HepG2 (cell line): ENCODE results near the gene XCL2.

Experiments
- ESRRA ChIP-seq: sonication (generic); formaldehyde crosslinking; IDR thresholded peaks from 2 replicates; pipeline ENCODE4 v1.5.1; 2020; ENCODE audit warnings: mild to moderate bottlenecking, low read depth, missing genetic modification reagents
- MIER3 ChIP-seq: IDR thresholded peaks from 2 replicates; pipeline ENCODE4 v1.6.1; 2016; ENCODE audit warnings: missing compliant biosample characterization, borderline replicate concordance
- MTA3 ChIP-seq: sonication (generic); formaldehyde crosslinking; IDR thresholded peaks from 2 replicates; pipeline ENCODE4 v1.4.0; 2020; ENCODE audit warnings: missing genetic modification reagents
- MTF1 ChIP-seq: sonication (generic); formaldehyde crosslinking; IDR thresholded peaks from 2 replicates; pipeline ENCODE4 v1.5.0; 2020; ENCODE audit warnings: missing genetic modification reagents
- NONO ChIP-seq, 2 experiments: fragments of 450-650 bp in 1 of 2; sonication (generic) in 1 of 2; formaldehyde crosslinking in 1 of 2; IDR thresholded peaks in 1 of 2; conservative IDR thresholded peaks in 1 of 2; 2 replicates each; pipeline versions ENCODE4 v1.6.1 to v1.8.0; 2017 to 2022; ENCODE audit warnings: mild to moderate bottlenecking in 1 of 2, missing genetic modification reagents in 1 of 2, moderate library complexity in 1 of 2
- NR2F1 ChIP-seq, 2 experiments: fragments of 450-650 bp in 1 of 2; formaldehyde crosslinking in 1 of 2; IDR thresholded peaks; 2 replicates each; pipeline versions ENCODE4 v1.5.0 to v1.6.1; 2016 to 2020; ENCODE audit warnings: mild to moderate bottlenecking in 1 of 2, missing compliant biosample characterization in 1 of 2, missing genetic modification reagents in 1 of 2, moderate library complexity in 1 of 2
- RBFOX2 ChIP-seq: fragments of 200-400 bp; formaldehyde crosslinking; IDR thresholded peaks from 2 replicates; pipeline ENCODE4 v1.6.1; 2017; ENCODE audit warnings: low read depth, mild to moderate bottlenecking, low read length
- SALL2 ChIP-seq: sonication (generic); formaldehyde crosslinking; IDR thresholded peaks from 2 replicates; pipeline ENCODE4 v1.8.1; 2023; ENCODE audit warnings: mild to moderate bottlenecking, missing genetic modification reagents, inconsistent platforms
- SIN3B ChIP-seq: fragments of 150-350 bp; IDR thresholded peaks from 2 replicates; pipeline ENCODE4 v1.6.1; 2014; ENCODE audit warnings: low read length
- ZFP90 ChIP-seq: sonication (generic); formaldehyde crosslinking; IDR thresholded peaks from 2 replicates; pipeline ENCODE4 v1.8.0; 2022; ENCODE audit warnings: missing genetic modification reagents, mild to moderate bottlenecking, inconsistent platforms, borderline replicate concordance
- ZNF558 ChIP-seq: sonication (generic); formaldehyde crosslinking; IDR thresholded peaks from 2 replicates; pipeline ENCODE4 v1.9.0; 2022; ENCODE audit warnings: mild to moderate bottlenecking, missing genetic modification reagents, borderline replicate concordance
- TF ChIP-seq, protein P1 (sequence below): sonication (generic); formaldehyde crosslinking; IDR thresholded peaks from 2 replicates; pipeline ENCODE4 v1.5.0; 2020; ENCODE audit warnings: mild to moderate bottlenecking, missing genetic modification reagents, moderate library complexity
- TF ChIP-seq, protein P2 (sequence below): sonication (generic); formaldehyde crosslinking; conservative IDR thresholded peaks from 2 replicates; pipeline ENCODE4 v1.4.0; 2020; ENCODE audit warnings: missing genetic modification reagents
- TF ChIP-seq, protein P3 (sequence below): sonication (generic); formaldehyde crosslinking; IDR thresholded peaks from 2 replicates; pipeline ENCODE4 v1.4.0; 2020; ENCODE audit warnings: mild to moderate bottlenecking, missing genetic modification reagents

DNA sequence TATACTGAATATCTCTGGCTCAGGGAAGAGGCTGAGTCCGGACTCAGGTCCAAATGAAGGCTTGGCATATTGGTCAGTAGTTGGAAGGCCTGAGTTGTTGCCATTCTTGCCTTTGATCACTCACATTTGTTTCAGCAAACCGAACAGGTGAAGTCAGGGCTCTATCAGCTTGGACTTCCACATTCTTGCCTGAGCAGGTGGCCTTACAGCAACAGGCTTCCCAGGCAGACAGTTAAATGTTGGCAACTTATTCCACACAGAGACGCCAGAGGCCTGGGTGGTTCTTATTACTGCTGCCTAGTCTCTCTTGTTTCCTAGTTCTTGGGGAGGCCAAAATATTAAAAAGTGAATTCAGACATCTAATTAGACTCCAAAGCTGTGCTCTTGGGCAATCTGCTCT, 36.6 kb downstream of the XCL2 start:
- TF ChIP-seq, protein P1, sequence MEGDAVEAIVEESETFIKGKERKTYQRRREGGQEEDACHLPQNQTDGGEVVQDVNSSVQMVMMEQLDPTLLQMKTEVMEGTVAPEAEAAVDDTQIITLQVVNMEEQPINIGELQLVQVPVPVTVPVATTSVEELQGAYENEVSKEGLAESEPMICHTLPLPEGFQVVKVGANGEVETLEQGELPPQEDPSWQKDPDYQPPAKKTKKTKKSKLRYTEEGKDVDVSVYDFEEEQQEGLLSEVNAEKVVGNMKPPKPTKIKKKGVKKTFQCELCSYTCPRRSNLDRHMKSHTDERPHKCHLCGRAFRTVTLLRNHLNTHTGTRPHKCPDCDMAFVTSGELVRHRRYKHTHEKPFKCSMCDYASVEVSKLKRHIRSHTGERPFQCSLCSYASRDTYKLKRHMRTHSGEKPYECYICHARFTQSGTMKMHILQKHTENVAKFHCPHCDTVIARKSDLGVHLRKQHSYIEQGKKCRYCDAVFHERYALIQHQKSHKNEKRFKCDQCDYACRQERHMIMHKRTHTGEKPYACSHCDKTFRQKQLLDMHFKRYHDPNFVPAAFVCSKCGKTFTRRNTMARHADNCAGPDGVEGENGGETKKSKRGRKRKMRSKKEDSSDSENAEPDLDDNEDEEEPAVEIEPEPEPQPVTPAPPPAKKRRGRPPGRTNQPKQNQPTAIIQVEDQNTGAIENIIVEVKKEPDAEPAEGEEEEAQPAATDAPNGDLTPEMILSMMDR (CRISPR knock-in tag): no peak
- TF ChIP-seq ZFP90: no peak
- TF ChIP-seq, protein P2, sequence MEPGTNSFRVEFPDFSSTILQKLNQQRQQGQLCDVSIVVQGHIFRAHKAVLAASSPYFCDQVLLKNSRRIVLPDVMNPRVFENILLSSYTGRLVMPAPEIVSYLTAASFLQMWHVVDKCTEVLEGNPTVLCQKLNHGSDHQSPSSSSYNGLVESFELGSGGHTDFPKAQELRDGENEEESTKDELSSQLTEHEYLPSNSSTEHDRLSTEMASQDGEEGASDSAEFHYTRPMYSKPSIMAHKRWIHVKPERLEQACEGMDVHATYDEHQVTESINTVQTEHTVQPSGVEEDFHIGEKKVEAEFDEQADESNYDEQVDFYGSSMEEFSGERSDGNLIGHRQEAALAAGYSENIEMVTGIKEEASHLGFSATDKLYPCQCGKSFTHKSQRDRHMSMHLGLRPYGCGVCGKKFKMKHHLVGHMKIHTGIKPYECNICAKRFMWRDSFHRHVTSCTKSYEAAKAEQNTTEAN (CRISPR knock-in tag): no peak
- no peak for TF ChIP-seq ZNF558 (CRISPR knock-in tag)
- no peak for TF ChIP-seq SIN3B
- no peak for TF ChIP-seq NONO (IDR thresholded peaks at IDR 0.05)
- no peak for TF ChIP-seq NONO (CRISPR knock-in tag; conservative IDR thresholded peaks at IDR 0.05)
- TF ChIP-seq SALL2 (CRISPR knock-in tag): no peak
- TF ChIP-seq, protein P3, sequence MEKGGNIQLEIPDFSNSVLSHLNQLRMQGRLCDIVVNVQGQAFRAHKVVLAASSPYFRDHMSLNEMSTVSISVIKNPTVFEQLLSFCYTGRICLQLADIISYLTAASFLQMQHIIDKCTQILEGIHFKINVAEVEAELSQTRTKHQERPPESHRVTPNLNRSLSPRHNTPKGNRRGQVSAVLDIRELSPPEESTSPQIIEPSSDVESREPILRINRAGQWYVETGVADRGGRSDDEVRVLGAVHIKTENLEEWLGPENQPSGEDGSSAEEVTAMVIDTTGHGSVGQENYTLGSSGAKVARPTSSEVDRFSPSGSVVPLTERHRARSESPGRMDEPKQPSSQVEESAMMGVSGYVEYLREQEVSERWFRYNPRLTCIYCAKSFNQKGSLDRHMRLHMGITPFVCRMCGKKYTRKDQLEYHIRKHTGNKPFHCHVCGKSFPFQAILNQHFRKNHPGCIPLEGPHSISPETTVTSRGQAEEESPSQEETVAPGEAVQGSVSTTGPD: no peak
- no peak for TF ChIP-seq NR2F1 (CRISPR knock-in tag; IDR thresholded peaks at IDR 0.05)
- no peak for TF ChIP-seq MTA3 (CRISPR knock-in tag)
- TF ChIP-seq RBFOX2: no peak
- TF ChIP-seq MIER3 (CRISPR knock-in tag): no peak
- no peak for TF ChIP-seq ESRRA (CRISPR knock-in tag)
- no peak for TF ChIP-seq MTF1
